Activated CD8-positive, alpha-beta memory T cell treated with anti-CD3 and anti-CD28 coated beads, Interleukin-2, amount 50 U/mL, for 24 hours (primary cell): ENCODE results near the gene FGF4.

ENCODE experiments used
- DNase-seq: peaks from one replicate; pipeline ENCODE4 v3.0.0-alpha.2; 2020; ENCODE audit errors: extremely low read depth

FGF4 gene

DNA sequence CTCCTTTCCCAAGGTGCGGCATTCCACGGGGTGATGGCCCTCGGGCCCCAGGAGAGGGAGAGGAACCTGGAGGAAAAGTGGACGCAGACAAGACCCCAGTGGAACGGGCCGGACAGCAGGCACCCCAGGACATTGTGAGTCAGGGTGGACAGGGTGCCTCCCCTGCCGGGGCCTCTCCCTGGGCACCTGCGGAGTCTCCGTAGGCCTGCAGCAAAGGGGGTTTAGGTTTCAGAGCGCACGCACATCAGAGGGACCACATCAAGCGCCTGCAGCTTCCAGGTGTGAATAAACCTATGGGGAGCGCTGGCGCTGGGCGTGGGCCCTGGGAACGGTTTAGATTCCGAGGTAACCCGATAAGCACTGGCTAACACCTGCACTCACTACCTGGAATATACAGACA lies 48.7 kb downstream of the FGF4 start:
- DNase-seq, result no peak

DNA sequence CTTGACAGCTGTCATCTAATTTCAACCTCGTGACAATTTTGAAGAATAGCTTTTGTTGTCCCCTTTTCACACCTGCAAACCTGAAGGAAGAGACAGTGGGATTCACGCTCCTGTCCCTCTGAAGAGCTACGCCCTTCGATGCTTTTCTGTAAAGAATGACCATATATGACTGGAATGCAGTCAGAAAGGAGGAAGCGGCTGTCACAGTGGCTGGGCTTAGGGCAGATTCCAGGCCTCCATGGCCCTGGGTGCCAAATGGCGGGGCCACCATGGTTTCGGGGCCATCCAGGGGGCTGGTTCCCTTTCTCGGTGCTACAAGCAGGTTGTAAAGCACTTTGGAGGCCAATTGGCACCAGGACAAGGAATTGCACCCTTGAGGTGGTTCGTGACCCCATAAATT lies 49.1 kb downstream of the FGF4 start:
- DNase-seq, result no peak

DNA sequence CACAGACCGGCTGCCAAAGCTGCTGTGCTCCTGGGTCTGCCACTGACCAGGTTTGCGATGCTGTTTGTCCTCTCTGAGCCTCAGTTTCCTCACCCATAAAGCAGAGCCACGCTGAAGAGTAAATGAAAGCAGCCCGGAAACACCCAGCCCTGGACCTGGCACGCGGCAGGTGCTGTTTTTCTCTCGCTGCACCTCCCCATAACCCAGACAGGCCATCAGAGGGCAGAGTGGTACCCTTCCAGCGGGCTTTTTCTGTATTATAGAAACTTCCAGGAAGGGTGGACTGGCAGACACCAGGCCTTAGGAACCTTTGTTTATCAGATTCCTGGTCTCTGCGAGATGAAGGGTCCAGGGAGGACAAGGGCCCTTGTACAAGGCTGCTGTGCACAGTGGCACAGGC lies 53.4 kb downstream of the FGF4 start:
- no peak for DNase-seq

DNA sequence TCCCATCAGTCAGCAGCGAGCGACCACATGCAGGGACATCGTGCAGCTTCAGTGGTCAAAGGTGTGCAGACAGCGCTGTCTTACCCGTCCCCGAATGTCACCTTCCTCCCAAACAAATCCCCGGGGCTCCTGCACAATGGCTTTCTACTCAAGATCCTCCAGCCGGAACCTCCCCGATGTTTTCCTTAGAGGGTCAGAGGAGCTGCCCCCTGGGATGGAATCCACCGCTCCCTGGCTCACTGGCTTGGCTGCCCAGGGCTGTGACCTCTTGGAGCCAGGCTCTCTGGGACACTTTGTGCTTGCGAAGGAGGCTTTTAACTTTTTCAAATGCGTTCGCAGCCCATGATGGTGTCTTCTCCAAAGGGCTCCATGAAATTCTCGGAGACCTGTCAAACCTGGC lies 54.0 kb downstream of the FGF4 start:
- no peak for DNase-seq
